GM12872 (cell line): ENCODE measurements around the gene DNAH7.

ENCODE experiments used
- TF ChIP-seq, protein P1 (sequence below): IDR thresholded peaks from 3 replicates; pipeline ENCODE4 v1.5.1; 2011; ENCODE audit warnings: low read depth, mild to moderate bottlenecking, low read length, moderate library complexity; ENCODE audit not compliant: insufficient read depth

DNAH7 gene

DNA sequence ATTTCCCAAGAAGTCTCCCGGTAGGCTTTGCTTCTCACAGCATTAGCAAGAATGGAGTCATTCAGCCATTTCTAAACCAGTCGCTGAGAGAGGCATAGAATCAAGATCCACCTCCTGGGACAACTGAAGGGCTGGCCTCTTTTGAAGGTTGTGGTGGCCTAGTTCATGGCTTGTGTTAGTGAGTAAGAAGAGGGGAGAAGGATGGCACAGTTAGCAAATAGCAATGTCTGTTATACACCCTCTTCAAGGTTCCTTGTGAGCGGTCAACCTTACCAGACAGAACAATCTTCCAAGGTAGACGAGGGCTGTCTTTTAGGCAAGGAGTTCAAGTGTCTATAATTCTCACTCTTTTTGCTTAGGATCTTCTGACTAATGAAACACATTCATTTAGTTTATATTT lies 35.4 kb upstream of the DNAH7 start:
- TF ChIP-seq, protein P1, sequence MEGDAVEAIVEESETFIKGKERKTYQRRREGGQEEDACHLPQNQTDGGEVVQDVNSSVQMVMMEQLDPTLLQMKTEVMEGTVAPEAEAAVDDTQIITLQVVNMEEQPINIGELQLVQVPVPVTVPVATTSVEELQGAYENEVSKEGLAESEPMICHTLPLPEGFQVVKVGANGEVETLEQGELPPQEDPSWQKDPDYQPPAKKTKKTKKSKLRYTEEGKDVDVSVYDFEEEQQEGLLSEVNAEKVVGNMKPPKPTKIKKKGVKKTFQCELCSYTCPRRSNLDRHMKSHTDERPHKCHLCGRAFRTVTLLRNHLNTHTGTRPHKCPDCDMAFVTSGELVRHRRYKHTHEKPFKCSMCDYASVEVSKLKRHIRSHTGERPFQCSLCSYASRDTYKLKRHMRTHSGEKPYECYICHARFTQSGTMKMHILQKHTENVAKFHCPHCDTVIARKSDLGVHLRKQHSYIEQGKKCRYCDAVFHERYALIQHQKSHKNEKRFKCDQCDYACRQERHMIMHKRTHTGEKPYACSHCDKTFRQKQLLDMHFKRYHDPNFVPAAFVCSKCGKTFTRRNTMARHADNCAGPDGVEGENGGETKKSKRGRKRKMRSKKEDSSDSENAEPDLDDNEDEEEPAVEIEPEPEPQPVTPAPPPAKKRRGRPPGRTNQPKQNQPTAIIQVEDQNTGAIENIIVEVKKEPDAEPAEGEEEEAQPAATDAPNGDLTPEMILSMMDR: no peak

DNA sequence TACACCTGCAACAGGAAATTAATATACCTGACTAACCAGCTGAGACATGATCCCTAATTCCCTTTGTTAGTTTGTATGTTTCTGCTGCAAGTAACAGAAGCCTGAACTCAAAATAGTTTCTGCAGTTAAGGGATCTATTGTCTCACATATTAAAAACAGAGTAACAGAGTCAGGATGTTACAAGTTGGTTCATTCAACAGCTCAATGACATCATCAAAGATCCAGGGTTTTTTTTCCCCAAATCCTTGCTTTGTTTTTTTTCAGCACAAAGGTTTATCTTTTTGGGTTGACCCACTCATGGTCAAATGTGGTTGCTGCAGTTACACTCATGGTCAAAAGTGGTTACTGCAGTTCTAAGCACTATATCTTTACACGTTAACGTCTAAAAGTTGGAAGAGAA lies 35.0 kb upstream of the DNAH7 start:
- TF ChIP-seq, protein P1: no peak

DNA sequence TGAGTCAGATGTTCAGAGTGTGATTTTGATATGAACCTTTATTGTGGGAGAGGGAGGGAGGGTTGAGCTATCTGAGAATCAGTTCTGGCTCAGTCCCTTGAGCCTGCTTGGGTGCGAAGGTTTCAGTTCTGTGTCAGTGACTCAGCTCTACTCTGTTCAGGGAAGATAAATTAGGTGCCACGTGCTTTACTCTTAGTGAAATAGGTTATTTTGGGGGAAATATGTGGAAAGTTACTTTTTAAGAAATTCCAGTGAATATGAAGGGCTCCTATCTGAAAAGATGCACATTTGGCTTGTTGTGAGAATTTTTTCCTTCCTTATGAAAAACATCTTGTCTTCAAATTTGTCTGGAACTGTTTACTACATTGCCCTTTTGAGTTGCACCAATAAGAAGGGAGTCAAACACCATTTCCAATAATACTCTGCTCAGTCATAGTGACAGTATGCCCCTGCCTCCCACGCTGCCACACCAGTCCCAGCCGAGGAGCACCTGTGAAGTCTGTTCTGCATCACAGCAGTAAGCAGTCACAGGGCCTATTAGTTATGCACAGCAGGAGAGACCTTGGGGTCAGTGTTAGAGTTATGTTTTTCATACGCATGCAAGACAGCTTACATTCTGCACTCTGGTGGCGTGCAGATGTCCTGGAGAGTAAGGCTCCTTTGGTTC lies 32.8 kb upstream of the DNAH7 start:
- TF ChIP-seq, protein P1: no peak

DNA sequence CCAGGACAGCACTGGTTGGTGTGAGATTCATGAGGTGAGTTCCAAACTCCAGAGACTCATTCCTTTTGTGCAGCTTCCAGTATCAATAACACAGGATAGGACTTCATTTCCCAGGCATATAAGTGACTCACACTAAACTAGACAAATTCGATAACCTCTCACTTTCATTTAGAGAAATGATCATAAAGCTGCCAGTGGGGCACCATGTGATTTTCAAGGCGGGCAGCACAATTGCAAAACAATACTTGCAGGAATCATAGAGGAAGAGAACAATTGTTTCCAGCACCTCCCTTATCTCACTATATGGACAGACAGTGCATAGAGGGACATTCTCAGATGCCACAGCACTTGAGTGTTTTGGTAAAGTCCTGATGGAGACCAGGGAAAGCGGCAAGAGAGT lies 31.3 kb upstream of the DNAH7 start:
- TF ChIP-seq, protein P1: no peak

DNA sequence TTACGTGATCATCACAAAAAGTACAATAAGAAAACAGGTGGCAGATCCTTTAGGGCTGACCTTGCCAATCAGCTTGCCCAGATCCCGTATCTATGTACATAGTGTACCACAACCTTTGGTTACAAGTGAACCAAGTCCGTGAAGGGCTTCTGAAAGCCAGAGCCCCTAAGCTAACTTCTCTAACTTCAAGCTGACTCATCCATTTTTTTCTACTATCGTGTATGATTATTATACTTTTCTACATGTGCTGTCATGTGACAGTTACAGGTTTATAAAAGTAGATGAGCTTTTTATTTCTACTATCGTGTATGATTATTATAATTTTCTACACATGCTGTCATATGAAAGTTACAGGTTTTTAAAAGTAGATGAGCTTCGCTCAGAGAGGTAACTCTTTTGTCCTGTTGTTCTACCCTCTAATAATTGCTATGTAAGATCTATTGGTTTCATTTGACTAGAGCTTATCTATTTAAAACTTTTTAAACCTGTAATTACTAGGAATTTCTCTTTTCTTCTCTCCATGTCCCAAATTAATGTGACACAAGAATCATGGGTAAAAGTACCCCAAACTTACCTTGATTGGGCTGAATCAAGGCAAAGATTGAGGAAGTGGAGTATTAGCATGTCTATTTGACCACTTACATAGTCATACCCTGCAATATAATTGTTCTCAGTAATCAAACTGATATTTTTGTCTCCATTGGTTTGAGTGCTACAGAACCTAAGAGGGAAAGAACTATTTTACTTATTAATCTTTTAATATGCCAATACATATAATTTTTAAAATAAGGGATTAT lies 29.4 kb upstream of the DNAH7 start:
- TF ChIP-seq, protein P1: no peak

DNA sequence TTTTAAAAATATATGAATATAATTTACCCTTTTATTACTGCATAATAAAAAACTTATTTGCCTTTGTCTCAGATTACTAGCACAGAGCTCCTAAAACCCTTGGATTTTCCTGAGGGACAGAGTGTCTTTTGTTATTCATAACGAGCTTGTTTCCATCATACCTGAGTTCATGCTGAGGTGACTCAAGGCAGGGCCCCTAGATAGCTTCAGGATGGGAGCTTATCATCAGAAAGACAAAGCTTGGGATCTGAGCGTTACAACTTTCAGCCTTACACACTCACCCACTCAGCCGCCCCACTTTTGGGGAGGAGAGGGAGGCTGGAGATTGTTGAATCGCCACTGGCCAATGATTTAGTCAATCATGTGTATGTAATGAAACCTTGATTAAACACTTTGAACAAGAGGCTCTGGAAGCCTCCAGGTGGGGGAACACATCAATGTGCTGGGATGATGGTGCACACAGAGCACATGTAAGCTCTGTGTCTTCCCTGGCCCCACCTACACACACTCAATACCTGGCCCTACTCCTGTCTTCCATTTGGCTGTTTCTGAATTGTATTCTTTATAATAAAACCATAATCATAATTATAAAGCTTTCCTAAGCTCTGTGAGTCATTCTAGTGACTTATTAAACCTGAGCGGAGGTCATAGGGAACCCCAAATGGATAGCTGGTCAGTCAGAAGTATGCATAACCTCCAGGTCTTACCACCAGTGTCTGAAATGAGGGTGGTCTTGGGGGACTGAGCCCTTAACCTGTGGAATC lies 28.5 kb upstream of the DNAH7 start:
- TF ChIP-seq, protein P1: no peak

DNA sequence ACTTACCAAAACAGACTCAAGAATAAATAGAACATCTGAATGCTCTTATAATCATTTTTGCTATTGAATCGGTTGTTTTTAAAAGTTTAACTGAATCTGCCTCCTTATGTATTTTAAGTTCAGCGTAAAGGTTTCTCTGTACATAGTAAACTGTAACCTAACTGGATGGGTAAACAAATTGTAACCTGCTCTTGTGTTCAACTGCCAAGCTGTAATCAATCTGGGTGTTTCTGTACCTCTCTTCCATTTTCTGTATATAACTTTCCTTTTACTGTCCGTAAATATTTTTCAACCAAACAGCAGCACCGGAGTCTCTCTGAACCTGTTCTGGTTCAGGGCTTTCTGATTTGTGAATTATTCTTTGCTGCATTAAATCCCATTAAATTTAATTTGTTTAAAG lies 27.6 kb upstream of the DNAH7 start:
- TF ChIP-seq, protein P1: no peak
